Fibroblast of lung (primary cell): Measurements from ENCODE around the gene CCDC57. TPM values are rescaled to one million over a fixed set of nuclear protein-coding genes. Genes with fewer than 3 reads are reported as not detected.

Experiments
- DNase-seq, 2 donors: peaks; one replicate each; pipeline versions ENCODE4 v3.0.0 to v3.0.0-alpha.2; 2010; ENCODE audit warnings: low read depth in 2 of 2
- H2AFZ ChIP-seq: 2 replicates; pipeline ENCODE4 v1.5.1; 2012; ENCODE audit warnings: low read length, control low read depth, inconsistent platforms
- H3K27ac ChIP-seq: 2 replicates; pipeline ENCODE4 v1.5.1; 2011; ENCODE audit warnings: low read length, control low read depth; ENCODE audit not compliant: insufficient read depth
- H3K27me3 ChIP-seq: 2 replicates; pipeline ENCODE4 v1.5.1; 2011; ENCODE audit warnings: mild to moderate bottlenecking, low read length; ENCODE audit not compliant: control insufficient read depth, insufficient read depth
- H3K36me3 ChIP-seq: 2 replicates; pipeline ENCODE4 v1.5.1; 2011; ENCODE audit warnings: low read length; ENCODE audit not compliant: control insufficient read depth, insufficient read depth
- H3K4me1 ChIP-seq: 2 replicates; pipeline ENCODE4 v1.5.1; 2011; ENCODE audit warnings: low read length; ENCODE audit not compliant: control insufficient read depth, insufficient read depth; ENCODE audit errors: extremely low read depth
- H3K4me2 ChIP-seq: 2 replicates; pipeline ENCODE4 v1.5.1; 2011; ENCODE audit warnings: low read length, control low read depth; ENCODE audit not compliant: insufficient read depth; ENCODE audit errors: extremely low read depth
- H3K4me3 ChIP-seq, 4 experiments: fragments of 200-600 bp in 1 of 4; sonication (generic) in 1 of 4; replicated peaks in 1 of 4; 2 replicates each; pipeline ENCODE4 v1.5.1; 2011 to 2016; ENCODE audit warnings: low read length in 4 of 4, low read depth in 3 of 4, mild to moderate bottlenecking in 3 of 4, control low read depth in 2 of 4, inconsistent platforms in 1 of 4, mixed read lengths in 1 of 4; ENCODE audit not compliant: insufficient read depth in 1 of 4; ENCODE audit errors: control extremely low read depth in 1 of 4
- H3K79me2 ChIP-seq: 2 replicates; pipeline ENCODE4 v1.5.1; 2012; ENCODE audit warnings: mild to moderate bottlenecking, low read length, inconsistent platforms; ENCODE audit not compliant: control insufficient read depth, insufficient read depth
- H3K9ac ChIP-seq: 2 replicates; pipeline ENCODE4 v1.5.1; 2011; ENCODE audit warnings: mild to moderate bottlenecking, low read length, control low read depth; ENCODE audit not compliant: insufficient read depth
- H3K9me3 ChIP-seq: 2 replicates; pipeline ENCODE4 v1.5.1; 2012; ENCODE audit warnings: low read depth, low read length; ENCODE audit not compliant: control insufficient read depth, insufficient read depth
- H4K20me1 ChIP-seq: 2 replicates; pipeline ENCODE4 v1.5.1; 2011; ENCODE audit warnings: low read length; ENCODE audit not compliant: control insufficient read depth, insufficient read depth; ENCODE audit errors: extremely low read depth
- EZH2 ChIP-seq: IDR thresholded peaks from 2 replicates; pipeline ENCODE4 v1.5.1; 2012; ENCODE audit warnings: low read length, control low read depth, mild to moderate bottlenecking; ENCODE audit errors: missing control alignments
- polyA plus RNA-seq, 2 donors: library from polyadenylated mRNA; depleted of rRNA in 1 of 2; stranded (reverse) in 1 of 2; unstranded in 1 of 2; fragments of >200 nt; gene quantifications; 2 replicates each; pipeline ENCODE4 v1.2.1, GENCODE V29; 2011 to 2012; ENCODE audit warnings: missing spikeins in 1 of 2
- total RNA-seq: library from RNA; depleted of rRNA; stranded (reverse); fragments of >200 nt; gene quantifications from 2 replicates; pipeline ENCODE4 v1.2.1, GENCODE V29; 2014
- TF ChIP-seq, protein P1 (sequence below), 2 donors: IDR thresholded peaks in 1 of 2; conservative IDR thresholded peaks in 1 of 2; 1 replicate in 1 of 2; 2 replicates in 1 of 2; pipeline ENCODE4 v1.5.1; 2011 to 2012; ENCODE audit warnings: low read length in 2 of 2, control low read depth in 1 of 2, inconsistent platforms in 1 of 2, low read depth in 1 of 2, mild to moderate bottlenecking in 1 of 2

The CCDC57 gene
- total and polyA plus RNA-seq, 2 donors (not counting 1 experiment from before 2014, with no cell fraction given) = 7.1 to 10.1 TPM

DNA sequence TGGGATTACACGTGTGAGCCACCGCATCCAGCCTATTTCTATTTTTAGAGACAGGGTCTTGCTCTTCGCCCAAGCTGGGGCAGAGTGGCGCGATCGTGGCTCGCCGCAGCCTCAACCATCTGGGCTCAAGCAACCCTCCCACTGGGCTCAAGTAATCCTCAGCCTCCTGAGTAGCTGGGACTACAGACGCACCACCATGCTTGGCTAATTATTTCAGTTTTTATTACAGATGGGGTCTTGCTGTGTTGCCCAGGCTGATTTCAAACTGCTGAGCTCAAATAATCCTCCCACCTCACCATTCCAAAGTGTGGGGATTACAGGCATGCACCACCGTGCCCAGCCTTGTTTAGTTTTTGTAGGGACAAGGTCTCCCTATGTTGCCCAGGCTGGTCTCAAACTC, 53.8 kb downstream of the CCDC57 start:
- Histone ChIP-seq H3K27me3 (no peaks in the 10 kb centered on the region), H3K4me1 (no peaks in the 10 kb centered on the region), H3K4me3 (no peak overlapping the region), H3K9me3 (no peaks in the 10 kb centered on the region), H3K36me3 (peaks cover 14% of the 10 kb centered on the region), H4K20me1 (no peaks in the 10 kb centered on the region), H3K27ac (no peak overlapping the region), H3K79me2 (no peaks in the 10 kb centered on the region), H3K4me2 (no peak overlapping the region), H3K9ac (no peak overlapping the region), H2AFZ (no peak overlapping the region)
- TF ChIP-seq, protein P1, sequence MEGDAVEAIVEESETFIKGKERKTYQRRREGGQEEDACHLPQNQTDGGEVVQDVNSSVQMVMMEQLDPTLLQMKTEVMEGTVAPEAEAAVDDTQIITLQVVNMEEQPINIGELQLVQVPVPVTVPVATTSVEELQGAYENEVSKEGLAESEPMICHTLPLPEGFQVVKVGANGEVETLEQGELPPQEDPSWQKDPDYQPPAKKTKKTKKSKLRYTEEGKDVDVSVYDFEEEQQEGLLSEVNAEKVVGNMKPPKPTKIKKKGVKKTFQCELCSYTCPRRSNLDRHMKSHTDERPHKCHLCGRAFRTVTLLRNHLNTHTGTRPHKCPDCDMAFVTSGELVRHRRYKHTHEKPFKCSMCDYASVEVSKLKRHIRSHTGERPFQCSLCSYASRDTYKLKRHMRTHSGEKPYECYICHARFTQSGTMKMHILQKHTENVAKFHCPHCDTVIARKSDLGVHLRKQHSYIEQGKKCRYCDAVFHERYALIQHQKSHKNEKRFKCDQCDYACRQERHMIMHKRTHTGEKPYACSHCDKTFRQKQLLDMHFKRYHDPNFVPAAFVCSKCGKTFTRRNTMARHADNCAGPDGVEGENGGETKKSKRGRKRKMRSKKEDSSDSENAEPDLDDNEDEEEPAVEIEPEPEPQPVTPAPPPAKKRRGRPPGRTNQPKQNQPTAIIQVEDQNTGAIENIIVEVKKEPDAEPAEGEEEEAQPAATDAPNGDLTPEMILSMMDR (conservative IDR thresholded peaks at IDR 0.05 in 1 of 2, IDR thresholded peaks at IDR 0.05 in 1 of 2; ENCODE audit: low read depth in 1 of 2, low read length in 2 of 2) = no peak
- no peak for TF ChIP-seq EZH2
- DNase-seq = no peak

- no peaks in the 10 kb centered on the region for H3K79me2 ChIP-seq
- no peak overlapping the region for H3K27ac ChIP-seq
- H3K36me3 ChIP-seq = peaks cover 10% of the 10 kb centered on the region
- TF ChIP-seq, protein P1 (conservative IDR thresholded peaks at IDR 0.05 in 1 of 2, IDR thresholded peaks at IDR 0.05 in 1 of 2; ENCODE audit: low read depth in 1 of 2, low read length in 2 of 2) = no peak
- no peak for TF ChIP-seq EZH2
- H3K27me3 ChIP-seq = no peaks in the 10 kb centered on the region
- no peak overlapping the region for H3K4me3 ChIP-seq
- H2AFZ ChIP-seq = no peak overlapping the region
- H3K4me2 ChIP-seq = no peak overlapping the region
- no peaks in the 10 kb centered on the region for H3K4me1 ChIP-seq
- no peak for DNase-seq
- no peak overlapping the region for H3K9ac ChIP-seq
- H3K9me3 ChIP-seq = no peaks in the 10 kb centered on the region
- no peaks in the 10 kb centered on the region for H4K20me1 ChIP-seq
Measured at GRCh38 chr17:82157046-82158035, 55.3 kb downstream of the CCDC57 start.

- Histone ChIP-seq H3K4me1 (no peaks in the 10 kb centered on the region), H3K36me3 (peaks cover 10% of the 10 kb centered on the region), H3K27ac (no peak overlapping the region), H3K9me3 (no peaks in the 10 kb centered on the region), H3K4me2 (no peak overlapping the region), H3K79me2 (no peaks in the 10 kb centered on the region), H3K27me3 (no peaks in the 10 kb centered on the region), H4K20me1 (no peaks in the 10 kb centered on the region), H3K9ac (no peak overlapping the region), H3K4me3 (no peak overlapping the region), H2AFZ (no peak overlapping the region)
- TF ChIP-seq, protein P1 (conservative IDR thresholded peaks at IDR 0.05 in 1 of 2, IDR thresholded peaks at IDR 0.05 in 1 of 2; ENCODE audit: low read depth in 1 of 2, low read length in 2 of 2) = no peak
- no peak for TF ChIP-seq EZH2
- DNase-seq = no peak
Measured at GRCh38 chr17:82156284-82156925, 56.2 kb downstream of the CCDC57 start.
